ENCODE data around the gene CACNB3. TPM values are rescaled to one million over a fixed set of nuclear protein-coding genes. Genes with fewer than 3 reads are reported as not detected.

Gene CACNB3
- total and polyA plus RNA-seq, 9 of the 15 experiments (the other 6 are each of a cell fraction or from before 2014, with no cell fraction given): 0.24 to 2.0 (median 1.5) TPM

- TF ChIP-seq CHAMP1 (IDR thresholded peaks at IDR 0.05) (no peak), ZNF586 (CRISPR knock-in tag; conservative IDR thresholded peaks at IDR 0.05) (no peak), YBX1 (IDR thresholded peaks at IDR 0.05) (no peak), RNF2 (IDR thresholded peaks at IDR 0.05) (peak; percentile 91), SNRNP70 (optimal IDR thresholded peaks at IDR 0.05; ENCODE audit: low read depth, low read length) (no peak), OTX1 (CRISPR knock-in tag; IDR thresholded peaks at IDR 0.05) (peak; percentile 82), EWSR1 (IDR thresholded peaks at IDR 0.05; ENCODE audit: borderline replicate concordance, low read depth, partially characterized antibody) (no peak), PCBP1 (IDR thresholded peaks at IDR 0.05; ENCODE audit: low read depth, low read length, poor library complexity, severe bottlenecking) (no peak), ZBED1 (IDR thresholded peaks at IDR 0.05) (no peak), THRA (IDR thresholded peaks at IDR 0.05) (no peak), FOXK1 (CRISPR knock-in tag; IDR thresholded peaks at IDR 0.05; ENCODE audit: borderline replicate concordance) (no peak), HNRNPLL (IDR thresholded peaks at IDR 0.05; ENCODE audit: low read depth, low read length, poor library complexity, severe bottlenecking) (peak; percentile 50), SREBF2 (CRISPR knock-in tag; IDR thresholded peaks at IDR 0.05) (no peak), STAT6 (CRISPR knock-in tag; IDR thresholded peaks at IDR 0.05) (no peak; the same call in 1 of the 2 replicates), ZNF121 (CRISPR knock-in tag; conservative IDR thresholded peaks at IDR 0.05) (no peak), ETV5 (CRISPR knock-in tag; IDR thresholded peaks at IDR 0.05; ENCODE audit: low read depth) (peak; percentile 34; the same call in 1 of the 2 replicates), ATF3 (IDR thresholded peaks at IDR 0.05) (peak; percentile 45; the same call in 1 of the 2 replicates), ATF3 (CRISPR knock-in tag; conservative IDR thresholded peaks at IDR 0.05) (no peak; the same call in 1 of the 2 replicates), ZBTB12 (CRISPR knock-in tag; IDR thresholded peaks at IDR 0.05) (peak; percentile 86), ZNF184 (CRISPR knock-in tag; IDR thresholded peaks at IDR 0.05) (no peak)
These were observed 33.8 kb downstream of the CACNB3 start, which contains the start of gene DDX23 (continued) for GRCh38 chr12:48851883-48852733.
